GM12878 (cell line): Measurements from ENCODE around the gene PC. TPM values are rescaled to one million over a fixed set of nuclear protein-coding genes. Genes with fewer than 3 reads are reported as not detected.

ENCODE experiments used
- ATAC-seq: fragments of 200-7000 bp; cut with Tn5 transposase; 3 replicates; pipeline ENCODE4 v1.9.1; 2020; ENCODE audit warnings: mild to moderate bottlenecking, moderate library complexity
- BruUV-seq: library from RNA; stranded (reverse); fragments of 400-500 nt; replicated peaks from 2 replicates; lab custom pipeline; 2021; lab: Mats Ljungman, UMichigan
- CTCF ChIA-PET: fragments of 300-600 bp; sonication (Branson Sonifier 250); formaldehyde crosslinking; extraction: SDS; loops from one replicate; lab custom pipeline; 2021; ENCODE audit warnings: inconsistent platforms; lab: Yijun Ruan, JAX
- POLR2A ChIA-PET: fragments of 350-600 bp; formaldehyde crosslinking; extraction: SDS; loops from one replicate; lab custom pipeline; 2021; ENCODE audit warnings: inconsistent platforms; lab: Charles Lee
- RAD21 ChIA-PET: fragments of 300-600 bp; sonication (Branson Sonifier 250); formaldehyde crosslinking; loops from one replicate; lab custom pipeline; 2023; ENCODE audit warnings: antibody characterized with exemption; ENCODE audit not compliant: unreplicated experiment; lab: Charles Lee
- SMC1A ChIA-PET: fragments of 300-600 bp; sonication (Branson Sonifier 250); formaldehyde crosslinking; loops from one replicate; lab custom pipeline; 2023; ENCODE audit not compliant: unreplicated experiment, uncharacterized antibody; lab: Charles Lee
- DNase-seq: peaks from one replicate; pipeline ENCODE4 v3.0.0-alpha.2; 2011; ENCODE audit warnings: low read depth, low spot score
- FAIRE-seq: peaks from 3 replicates; lab custom pipeline; 2011; peaks lifted over from hg19 to GRCh38; lab: Jason Lieb, UNC
- H2AFZ ChIP-seq: 2 replicates; pipeline ENCODE4 v1.6.0; 2011; ENCODE audit warnings: low read depth, low read length, control low read depth; ENCODE audit not compliant: control insufficient read depth
- H3K27ac ChIP-seq: 2 replicates; pipeline ENCODE4 v1.5.1; 2011; ENCODE audit warnings: control low read depth; ENCODE audit not compliant: control insufficient read depth, insufficient read depth
- H3K27me3 ChIP-seq, 2 experiments: replicated peaks in 1 of 2; 2 replicates each; pipeline versions ENCODE4 v1.6.0 to v1.6.1; 2011; ENCODE audit warnings: low read length in 1 of 2; ENCODE audit not compliant: control insufficient read depth in 2 of 2, insufficient read depth in 2 of 2
- H3K36me3 ChIP-seq, 2 experiments: 2 replicates each; pipeline ENCODE4 v1.5.1; 2011; ENCODE audit warnings: low read length in 1 of 2; ENCODE audit not compliant: control insufficient read depth in 2 of 2, insufficient read depth in 2 of 2
- H3K4me1 ChIP-seq: 2 replicates; pipeline ENCODE4 v1.6.1; 2011; ENCODE audit warnings: mild to moderate bottlenecking, low read length, moderate library complexity, mixed read lengths; ENCODE audit not compliant: control insufficient read depth, insufficient read depth
- H3K4me2 ChIP-seq: 2 replicates; pipeline ENCODE4 v1.6.0; 2011; ENCODE audit warnings: control low read depth; ENCODE audit not compliant: control insufficient read depth, insufficient read depth
- H3K4me3 ChIP-seq: fragments of 200-600 bp; sonication (generic); 2 replicates; pipeline ENCODE4 v1.5.1; 2016
- H3K79me2 ChIP-seq: 2 replicates; pipeline ENCODE4 v1.6.0; 2011; ENCODE audit warnings: low read length; ENCODE audit not compliant: control insufficient read depth, insufficient read depth
- H3K9ac ChIP-seq: 2 replicates; pipeline ENCODE4 v1.8.0; 2011; ENCODE audit warnings: low read length, control low read depth, mixed read lengths; ENCODE audit not compliant: control insufficient read depth, insufficient read depth
- H3K9me3 ChIP-seq: replicated peaks from 3 replicates; pipeline ENCODE4 v1.5.1; 2011; ENCODE audit warnings: mild to moderate bottlenecking, low read length; ENCODE audit not compliant: control insufficient read depth, insufficient read depth
- H4K20me1 ChIP-seq: 2 replicates; pipeline ENCODE4 v1.6.0; 2011; ENCODE audit not compliant: control insufficient read depth, insufficient read depth
- BMI1 ChIP-seq: fragments of 450-650 bp; IDR thresholded peaks from 2 replicates; pipeline ENCODE4 v1.6.1; 2016; ENCODE audit warnings: mild to moderate bottlenecking, moderate library complexity, borderline replicate concordance
- CHD1 ChIP-seq: IDR thresholded peaks from 2 replicates; pipeline ENCODE4 v1.6.1; 2012; ENCODE audit warnings: low read depth, low read length, improper control_type of control experiment
- EP300 ChIP-seq, 2 experiments: fragments of 150-350 bp in 1 of 2; IDR thresholded peaks; 2 replicates each; pipeline ENCODE4 v1.6.1; 2011 to 2012; ENCODE audit warnings: low read depth in 2 of 2, low read length in 2 of 2, borderline replicate concordance in 1 of 2, improper control_type of control experiment in 1 of 2, inconsistent platforms in 1 of 2; ENCODE audit not compliant: control insufficient read depth in 1 of 2
- EZH2 ChIP-seq: IDR thresholded peaks from 2 replicates; pipeline ENCODE4 v1.6.1; 2012; ENCODE audit warnings: low read depth, mild to moderate bottlenecking, control low read depth, inconsistent platforms, low read length, borderline replicate concordance; ENCODE audit not compliant: control insufficient read depth
- GABPA ChIP-seq: IDR thresholded peaks from 2 replicates; pipeline ENCODE4 v1.6.1; 2014; ENCODE audit warnings: antibody characterized with exemption, low read depth, mild to moderate bottlenecking, inconsistent platforms
- NKRF ChIP-seq: fragments of 450-650 bp; conservative IDR thresholded peaks from 2 replicates; pipeline ENCODE4 v1.6.1; 2017; ENCODE audit warnings: mild to moderate bottlenecking, moderate library complexity
- RELA ChIP-seq: fragments of 450-650 bp; IDR thresholded peaks from 2 replicates; pipeline ENCODE4 v1.8.0; 2014; ENCODE audit warnings: borderline replicate concordance; ENCODE audit not compliant: partially characterized antibody
- SKIL ChIP-seq: fragments of 450-650 bp; IDR thresholded peaks from 2 replicates; pipeline ENCODE4 v1.6.1; 2017; ENCODE audit warnings: mild to moderate bottlenecking, low read depth, inconsistent platforms; ENCODE audit not compliant: poor library complexity, severe bottlenecking
- SPI1 ChIP-seq: IDR thresholded peaks from 2 replicates; pipeline ENCODE4 v1.6.1; 2011; ENCODE audit warnings: low read depth, mild to moderate bottlenecking, low read length, moderate library complexity, borderline replicate concordance; ENCODE audit not compliant: insufficient read depth
- TCF3 ChIP-seq: IDR thresholded peaks from 2 replicates; pipeline ENCODE4 v1.6.1; 2012; ENCODE audit warnings: low read depth, mild to moderate bottlenecking, low read length, borderline replicate concordance; ENCODE audit not compliant: insufficient read depth
- WGBS: methylation state at CpG from one replicate; pipeline ENCODE4 v1.1.6; 2016; ENCODE audit warnings: low lambda C conversion rate; ENCODE audit not compliant: insufficient replicate concordance, insufficient coverage; ENCODE audit errors: missing lambda C conversion rate; 5-methylcytosine and 5-hydroxymethylcytosine counted together
- in situ Hi-C: fragments of 300-500 bp; cut with MboI; formaldehyde crosslinking; loops from 9 replicates; pipeline ENCODE4 v1.14.3; 2018; ENCODE audit warnings: mixed read lengths
- intact Hi-C: fragments of 100-400 bp; cut with micrococcal nuclease; formaldehyde crosslinking; loops from one replicate; pipeline ENCODE4 v1.14.2; 2022; ENCODE audit not compliant: unreplicated experiment
- polyA plus RNA-seq, 11 experiments: library from polyadenylated mRNA; depleted of rRNA in 4 of 11; unstranded in 6 of 11; stranded (reverse) in 5 of 11; fragments of >200 nt; fragmentation: Nextera tagmentation in 4 of 11; fragmentation: Illumina TruSeq in 1 of 11; extraction: Ambion mirVana in 4 of 11; extraction: Trizol in 1 of 11; gene quantifications; 1 replicate in 1 of 11; 2 replicates in 10 of 11; pipeline versions ENCODE4 v1.2.1 to v1.2.3, GENCODE V29; 2011 to 2016; ENCODE audit warnings: inconsistent platforms in 2 of 11, missing spikeins in 2 of 11, low read depth in 1 of 11
- total RNA-seq, 4 experiments: library from RNA; depleted of rRNA in 3 of 4; stranded (reverse); fragments of >200 nt in 3 of 4; fragmentation: Illumina TruSeq in 1 of 4; extraction: Trizol in 1 of 4; gene quantifications; 2 replicates each; pipeline versions ENCODE4 v1.2.1 to v1.2.3, GENCODE V29; 2013 to 2021

PC gene
- total and polyA plus RNA-seq, 10 of the 15 experiments (the other 5 are each of a cell fraction or from before 2014, with no cell fraction given): 0.22 to 10.3 (median 4.5) TPM

- in situ Hi-C loops: no loop called here
- H3K79me2 ChIP-seq: no peaks in the 10 kb centered on the region
- no peaks in the 10 kb centered on the region; a peak in 3 of 4 replicates for H3K27me3 ChIP-seq
- H2AFZ ChIP-seq: no peak overlapping the region
- H3K4me3 ChIP-seq: no peak overlapping the region
- ChIA-PET SMC1A (interaction anchor here (0.6 kb wide), 1 partner anchor 756 kb away, joined by 3 read pairs; no protein-coding TSS in a partner anchor), RAD21 (no interaction called here), CTCF (no interaction called here), POLR2A (no interaction called here)
- H3K27ac ChIP-seq: no peak overlapping the region
- peaks cover 13% of the 10 kb centered on the region for H3K4me1 ChIP-seq
- ATAC-seq (no peak), DNase-seq (no peak), FAIRE-seq (no peak)
- H4K20me1 ChIP-seq: no peaks in the 10 kb centered on the region
- WGBS: 62% methylated on average over 7 of the region's 7 CpGs
- TF ChIP-seq CHD1 (no peak), BMI1 (no peak), TCF3 (no peak), RELA (no peak), NKRF (no peak), EZH2 (no peak), SKIL (no peak), GABPA (no peak), EP300 (IDR thresholded peaks at IDR 0.05; ENCODE audit: borderline replicate concordance in 1 of 2, control insufficient read depth in 1 of 2, low read depth in 2 of 2, low read length in 2 of 2) (no peak), SPI1 (no peak)
- BruUV-seq: no TSS peak
- intact Hi-C loops: no loop called here
- no peaks in the 10 kb centered on the region for H3K36me3 ChIP-seq
- H3K9ac ChIP-seq: no peak overlapping the region
- 0 out of 2 replicates have a peak overlapping the region, but pooled peaks have one; percentile 9 for H3K4me2 ChIP-seq
- H3K9me3 ChIP-seq: peaks cover 6% of the 10 kb centered on the region; the same call in 2 of the 3 replicates
Observed at GRCh38 chr11:66956689-66957290, 1.4 kb downstream of the PC start.
